ENCODE data around the gene PGAM2.

GRCh38 chr7:44104860-44105771 is 39.7 kb upstream of the PGAM2 start:
- TF ChIP-seq POLR2AphosphoS5 (IDR thresholded peaks at IDR 0.05) (peak in 2 of 3 donors; percentile 71 to 82), POLR2A (IDR thresholded peaks at IDR 0.05) (no peak)

Data from breast epithelium (tissue), 3 donors.